Fibroblast of the aortic adventitia (primary cell): Measurements from ENCODE around the gene WDR72. TPM values are rescaled to one million over a fixed set of nuclear protein-coding genes. Genes with fewer than 3 reads are reported as not detected.

Experiments
- DNase-seq: peaks from one replicate; pipeline ENCODE4 v3.0.0-alpha.2; 2010; ENCODE audit warnings: low read depth
- H3K4me3 ChIP-seq: 2 replicates; pipeline ENCODE4 v1.5.1; 2011; ENCODE audit warnings: low read depth, mild to moderate bottlenecking, control low read depth, low read length, moderate library complexity
- CTCF ChIP-seq: IDR thresholded peaks from 2 replicates; pipeline ENCODE4 v1.5.1; 2011; ENCODE audit warnings: mild to moderate bottlenecking, low read length, control low read depth, inconsistent platforms; ENCODE audit not compliant: insufficient read depth
- total RNA-seq: library from RNA; depleted of rRNA; stranded (reverse); fragments of >200 nt; gene quantifications from 2 replicates; pipeline ENCODE4 v1.2.3, GENCODE V29; 2012; ENCODE audit warnings: low replicate concordance

Gene WDR72
- total RNA-seq, 1 donor, result not detected

- H3K4me3 ChIP-seq, result no peak overlapping the region
- DNase-seq, result no peak
- no peak for TF ChIP-seq CTCF
These were observed 13.4 kb downstream of the WDR72 start for GRCh38 chr15:53746101-53746500.

- no peak for TF ChIP-seq CTCF
- no peak overlapping the region for H3K4me3 ChIP-seq
- DNase-seq, result no peak
These were observed 19.8 kb downstream of the WDR72 start for GRCh38 chr15:53739651-53740050.

- H3K4me3 ChIP-seq, result no peak overlapping the region
- no peak for TF ChIP-seq CTCF
These were observed 20.3 kb downstream of the WDR72 start for GRCh38 chr15:53739187-53739586.

GRCh38 chr15:53721334-53722087 lies 38.0 kb downstream of the WDR72 start:
- H3K4me3 ChIP-seq, result no peak overlapping the region
- TF ChIP-seq CTCF, result no peak
- DNase-seq, result no peak

More at GRCh38 chr15:53739187-53739586, 20.3 kb downstream of the WDR72 start:
- no peak for DNase-seq

- TF ChIP-seq CTCF, result no peak
- H3K4me3 ChIP-seq, result no peak overlapping the region
- no peak for DNase-seq
These were observed 42.3 kb downstream of the WDR72 start for GRCh38 chr15:53716909-53717876.

- TF ChIP-seq CTCF, result no peak
- DNase-seq, result no peak
- no peak overlapping the region for H3K4me3 ChIP-seq
These were observed 46.2 kb downstream of the WDR72 start for GRCh38 chr15:53713218-53713617.
